Measurements from ENCODE around the gene OR5B12.

GRCh38 chr11:58395581-58395980, 46.5 kb downstream of the OR5B12 start:
- TF ChIP-seq, protein P1, sequence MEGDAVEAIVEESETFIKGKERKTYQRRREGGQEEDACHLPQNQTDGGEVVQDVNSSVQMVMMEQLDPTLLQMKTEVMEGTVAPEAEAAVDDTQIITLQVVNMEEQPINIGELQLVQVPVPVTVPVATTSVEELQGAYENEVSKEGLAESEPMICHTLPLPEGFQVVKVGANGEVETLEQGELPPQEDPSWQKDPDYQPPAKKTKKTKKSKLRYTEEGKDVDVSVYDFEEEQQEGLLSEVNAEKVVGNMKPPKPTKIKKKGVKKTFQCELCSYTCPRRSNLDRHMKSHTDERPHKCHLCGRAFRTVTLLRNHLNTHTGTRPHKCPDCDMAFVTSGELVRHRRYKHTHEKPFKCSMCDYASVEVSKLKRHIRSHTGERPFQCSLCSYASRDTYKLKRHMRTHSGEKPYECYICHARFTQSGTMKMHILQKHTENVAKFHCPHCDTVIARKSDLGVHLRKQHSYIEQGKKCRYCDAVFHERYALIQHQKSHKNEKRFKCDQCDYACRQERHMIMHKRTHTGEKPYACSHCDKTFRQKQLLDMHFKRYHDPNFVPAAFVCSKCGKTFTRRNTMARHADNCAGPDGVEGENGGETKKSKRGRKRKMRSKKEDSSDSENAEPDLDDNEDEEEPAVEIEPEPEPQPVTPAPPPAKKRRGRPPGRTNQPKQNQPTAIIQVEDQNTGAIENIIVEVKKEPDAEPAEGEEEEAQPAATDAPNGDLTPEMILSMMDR (IDR thresholded peaks at IDR 0.05 in 8 of 11, conservative IDR thresholded peaks at IDR 0.05 in 3 of 11) = no peak
- TF ChIP-seq POLR2A (IDR thresholded peaks at IDR 0.05) (no peak), POLR2AphosphoS5 (IDR thresholded peaks at IDR 0.05) (no peak)
